ENCODE measurements around the gene SASH3.

Gene SASH3

DNA sequence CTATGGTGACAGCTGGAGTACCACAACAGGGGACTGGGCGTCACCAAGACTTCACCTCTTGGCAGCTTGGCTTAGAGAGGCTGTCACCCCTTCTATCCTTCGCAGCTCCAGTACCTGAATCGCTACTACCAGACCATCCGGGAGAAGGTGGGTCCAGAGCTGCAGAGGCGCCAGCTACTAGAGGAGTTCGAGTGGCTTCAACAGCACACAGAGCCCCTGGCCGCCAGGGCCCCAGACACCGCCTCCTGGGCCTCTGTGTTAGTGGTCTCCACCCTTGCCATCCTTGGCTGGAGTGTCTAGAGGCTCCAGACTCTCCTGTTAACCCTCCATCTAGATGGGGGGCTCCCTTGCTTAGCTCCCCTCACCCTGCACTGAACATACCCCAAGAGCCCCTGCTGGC is 11.6 kb upstream of the SASH3 start:
- TF ChIP-seq RAD21 (IDR thresholded peaks at IDR 0.05; ENCODE audit: low read depth) (no peak), TAF1 (IDR thresholded peaks at IDR 0.05; ENCODE audit: low read depth) (no peak), EP300 (IDR thresholded peaks at IDR 0.05; ENCODE audit: borderline replicate concordance) (no peak), ZBTB7A (IDR thresholded peaks at IDR 0.05; ENCODE audit: low read depth) (no peak), NFIC (IDR thresholded peaks at IDR 0.05) (no peak), CREB1 (IDR thresholded peaks at IDR 0.05; ENCODE audit: low read depth) (no peak), TCF12 (IDR thresholded peaks at IDR 0.05; ENCODE audit: low read depth) (no peak), FOXM1 (IDR thresholded peaks at IDR 0.05; ENCODE audit: borderline replicate concordance, low read depth) (no peak), TEAD4 (IDR thresholded peaks at IDR 0.05) (no peak), CEBPB (IDR thresholded peaks at IDR 0.05) (no peak), EGR1 (IDR thresholded peaks at IDR 0.05) (no peak), YY1 (IDR thresholded peaks at IDR 0.05; ENCODE audit: low read depth) (no peak)
- TF ChIP-seq, protein P1, sequence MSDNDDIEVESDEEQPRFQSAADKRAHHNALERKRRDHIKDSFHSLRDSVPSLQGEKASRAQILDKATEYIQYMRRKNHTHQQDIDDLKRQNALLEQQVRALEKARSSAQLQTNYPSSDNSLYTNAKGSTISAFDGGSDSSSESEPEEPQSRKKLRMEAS (IDR thresholded peaks at IDR 0.05) = no peak
- TF ChIP-seq, protein P2, sequence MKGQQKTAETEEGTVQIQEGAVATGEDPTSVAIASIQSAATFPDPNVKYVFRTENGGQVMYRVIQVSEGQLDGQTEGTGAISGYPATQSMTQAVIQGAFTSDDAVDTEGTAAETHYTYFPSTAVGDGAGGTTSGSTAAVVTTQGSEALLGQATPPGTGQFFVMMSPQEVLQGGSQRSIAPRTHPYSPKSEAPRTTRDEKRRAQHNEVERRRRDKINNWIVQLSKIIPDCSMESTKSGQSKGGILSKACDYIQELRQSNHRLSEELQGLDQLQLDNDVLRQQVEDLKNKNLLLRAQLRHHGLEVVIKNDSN (IDR thresholded peaks at IDR 0.05) = no peak
- TF ChIP-seq, protein P3, sequence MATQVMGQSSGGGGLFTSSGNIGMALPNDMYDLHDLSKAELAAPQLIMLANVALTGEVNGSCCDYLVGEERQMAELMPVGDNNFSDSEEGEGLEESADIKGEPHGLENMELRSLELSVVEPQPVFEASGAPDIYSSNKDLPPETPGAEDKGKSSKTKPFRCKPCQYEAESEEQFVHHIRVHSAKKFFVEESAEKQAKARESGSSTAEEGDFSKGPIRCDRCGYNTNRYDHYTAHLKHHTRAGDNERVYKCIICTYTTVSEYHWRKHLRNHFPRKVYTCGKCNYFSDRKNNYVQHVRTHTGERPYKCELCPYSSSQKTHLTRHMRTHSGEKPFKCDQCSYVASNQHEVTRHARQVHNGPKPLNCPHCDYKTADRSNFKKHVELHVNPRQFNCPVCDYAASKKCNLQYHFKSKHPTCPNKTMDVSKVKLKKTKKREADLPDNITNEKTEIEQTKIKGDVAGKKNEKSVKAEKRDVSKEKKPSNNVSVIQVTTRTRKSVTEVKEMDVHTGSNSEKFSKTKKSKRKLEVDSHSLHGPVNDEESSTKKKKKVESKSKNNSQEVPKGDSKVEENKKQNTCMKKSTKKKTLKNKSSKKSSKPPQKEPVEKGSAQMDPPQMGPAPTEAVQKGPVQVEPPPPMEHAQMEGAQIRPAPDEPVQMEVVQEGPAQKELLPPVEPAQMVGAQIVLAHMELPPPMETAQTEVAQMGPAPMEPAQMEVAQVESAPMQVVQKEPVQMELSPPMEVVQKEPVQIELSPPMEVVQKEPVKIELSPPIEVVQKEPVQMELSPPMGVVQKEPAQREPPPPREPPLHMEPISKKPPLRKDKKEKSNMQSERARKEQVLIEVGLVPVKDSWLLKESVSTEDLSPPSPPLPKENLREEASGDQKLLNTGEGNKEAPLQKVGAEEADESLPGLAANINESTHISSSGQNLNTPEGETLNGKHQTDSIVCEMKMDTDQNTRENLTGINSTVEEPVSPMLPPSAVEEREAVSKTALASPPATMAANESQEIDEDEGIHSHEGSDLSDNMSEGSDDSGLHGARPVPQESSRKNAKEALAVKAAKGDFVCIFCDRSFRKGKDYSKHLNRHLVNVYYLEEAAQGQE (IDR thresholded peaks at IDR 0.05; ENCODE audit: low read depth) = no peak

DNA sequence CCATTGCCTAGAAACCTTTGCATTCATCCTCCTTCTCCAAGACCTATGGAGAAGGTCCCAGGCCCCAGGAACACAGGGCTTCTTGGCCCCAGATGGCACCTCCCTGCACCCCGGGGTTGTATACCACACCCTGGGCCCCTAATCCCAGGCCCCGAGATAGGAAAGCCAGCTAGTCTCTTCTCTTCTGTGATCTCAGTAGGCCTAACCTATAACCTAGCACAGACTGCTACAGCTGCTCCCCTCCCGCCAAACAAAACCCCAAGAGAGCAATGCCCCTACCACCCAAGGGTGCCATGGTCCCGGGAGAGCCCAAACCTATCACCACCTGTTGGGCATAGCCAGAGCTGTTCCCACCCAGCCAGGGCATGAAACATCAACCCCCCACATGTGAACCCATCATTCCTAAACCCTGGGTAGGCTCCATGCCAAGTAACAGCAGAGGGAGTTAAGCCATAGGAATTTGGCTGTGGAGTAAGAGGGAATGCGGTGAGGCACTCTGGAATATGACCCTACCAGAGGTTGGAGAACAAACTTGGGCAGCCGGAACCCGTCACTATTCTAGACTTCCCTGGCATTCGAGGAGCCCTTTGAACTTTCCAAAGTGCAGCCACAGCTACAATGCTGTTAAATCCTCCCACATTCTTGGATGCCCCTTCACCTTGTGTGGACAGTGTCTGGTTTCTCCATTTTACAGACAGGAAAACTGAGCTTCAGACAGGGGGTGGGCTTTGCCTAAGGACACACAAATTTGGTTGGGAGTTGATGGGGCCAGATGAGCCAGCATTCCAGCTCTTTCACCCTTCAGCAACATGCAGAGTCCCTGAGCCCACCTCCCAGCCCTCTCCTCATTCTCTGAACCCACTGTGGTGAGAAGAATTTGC is 10.9 kb upstream of the SASH3 start:
- TF ChIP-seq, protein P1 (IDR thresholded peaks at IDR 0.05) = no peak
- no peak for TF ChIP-seq YY1 (IDR thresholded peaks at IDR 0.05; ENCODE audit: low read depth)
- no peak for TF ChIP-seq ZBTB7A (IDR thresholded peaks at IDR 0.05; ENCODE audit: low read depth)
- TF ChIP-seq CREB1 (IDR thresholded peaks at IDR 0.05; ENCODE audit: low read depth) = no peak
- TF ChIP-seq RAD21 (IDR thresholded peaks at IDR 0.05; ENCODE audit: low read depth) = no peak
- TF ChIP-seq TCF12 (IDR thresholded peaks at IDR 0.05; ENCODE audit: low read depth) = no peak
- TF ChIP-seq TEAD4 (IDR thresholded peaks at IDR 0.05) = no peak
- no peak for TF ChIP-seq TAF1 (IDR thresholded peaks at IDR 0.05; ENCODE audit: low read depth)
- TF ChIP-seq EGR1 (IDR thresholded peaks at IDR 0.05) = no peak
- TF ChIP-seq, protein P3 (IDR thresholded peaks at IDR 0.05; ENCODE audit: low read depth) = no peak
- TF ChIP-seq, protein P2 (IDR thresholded peaks at IDR 0.05) = no peak
- TF ChIP-seq EP300 (IDR thresholded peaks at IDR 0.05; ENCODE audit: borderline replicate concordance) = no peak
- no peak for TF ChIP-seq FOXM1 (IDR thresholded peaks at IDR 0.05; ENCODE audit: borderline replicate concordance, low read depth)
- no peak for TF ChIP-seq CEBPB (IDR thresholded peaks at IDR 0.05)
- no peak for TF ChIP-seq NFIC (IDR thresholded peaks at IDR 0.05)

DNA sequence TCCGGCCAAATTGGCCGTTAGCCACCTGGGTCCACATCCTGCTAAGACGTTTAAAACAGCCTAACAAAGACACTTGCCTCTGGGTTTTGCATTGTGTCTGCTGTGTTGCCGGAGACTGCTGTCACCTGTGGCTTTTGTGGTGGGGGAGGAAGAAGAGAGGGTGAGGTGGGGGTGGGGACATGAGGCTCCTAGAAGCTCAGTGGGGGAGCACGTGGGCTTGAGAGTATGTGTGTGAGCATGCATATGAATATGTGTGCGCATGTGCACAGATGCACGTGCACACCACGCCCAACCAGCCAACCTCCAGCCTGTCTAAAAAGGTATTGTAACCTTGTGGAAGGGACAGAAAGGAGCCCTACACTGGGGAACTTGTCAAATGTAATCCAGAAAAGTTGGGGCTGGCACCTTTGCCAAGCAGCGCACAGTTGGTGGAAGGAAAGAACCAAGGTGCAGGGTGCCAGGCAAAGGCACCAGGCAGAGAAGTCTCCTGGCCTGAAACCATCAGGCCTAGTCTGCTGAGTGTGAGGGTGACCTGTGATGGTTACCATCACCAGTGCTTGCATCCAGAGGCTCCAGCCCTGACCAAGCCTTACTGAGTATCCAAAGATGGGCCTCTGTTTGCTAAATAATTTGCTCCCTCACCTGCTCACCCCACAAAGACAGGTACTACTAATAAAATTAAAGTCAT is 10.1 kb upstream of the SASH3 start:
- TF ChIP-seq YY1 (IDR thresholded peaks at IDR 0.05; ENCODE audit: low read depth) (no peak), CREB1 (IDR thresholded peaks at IDR 0.05; ENCODE audit: low read depth) (no peak), RAD21 (IDR thresholded peaks at IDR 0.05; ENCODE audit: low read depth) (no peak), ZBTB7A (IDR thresholded peaks at IDR 0.05; ENCODE audit: low read depth) (no peak)
- TF ChIP-seq, protein P1 (IDR thresholded peaks at IDR 0.05) = no peak

DNA sequence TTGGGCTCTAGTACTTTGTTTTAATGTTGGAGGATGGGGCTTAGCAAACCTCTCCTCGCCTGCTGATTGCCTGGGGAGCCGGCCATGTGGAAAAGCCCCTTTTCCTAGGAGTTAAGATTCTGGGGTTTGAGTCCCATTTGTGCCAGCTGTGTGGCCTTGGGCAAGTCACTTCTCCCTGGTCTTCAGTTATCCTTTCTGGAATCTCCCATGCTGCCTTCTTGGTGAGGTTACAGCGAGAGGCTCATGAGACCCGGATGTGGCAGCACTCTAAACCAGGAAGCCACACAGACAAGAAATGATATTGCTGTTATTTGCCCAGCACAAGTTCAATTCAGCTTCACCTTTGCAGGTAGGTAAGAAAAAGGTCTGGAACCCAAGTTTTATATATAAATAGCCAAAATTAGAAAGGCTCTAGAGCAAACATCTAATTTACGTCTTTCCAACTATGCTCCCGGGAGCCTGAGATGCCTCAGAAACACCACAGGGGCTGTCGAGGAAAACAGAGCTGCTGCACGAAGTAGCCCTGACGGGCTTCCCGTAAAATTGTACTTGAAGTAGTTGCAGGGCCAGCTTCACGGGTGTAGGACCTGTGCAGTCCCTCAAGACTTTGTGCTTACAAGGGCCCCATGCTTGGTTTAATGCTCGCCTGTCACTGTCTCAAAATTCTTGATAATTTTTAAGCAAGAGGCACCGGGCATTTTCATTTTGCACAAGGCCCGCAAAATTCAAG is 8.3 kb upstream of the SASH3 start:
- no peak for TF ChIP-seq CEBPB (IDR thresholded peaks at IDR 0.05)
- no peak for TF ChIP-seq TAF1 (IDR thresholded peaks at IDR 0.05; ENCODE audit: low read depth)
- TF ChIP-seq, protein P3 (IDR thresholded peaks at IDR 0.05; ENCODE audit: low read depth) = no peak
- no peak for TF ChIP-seq TCF12 (IDR thresholded peaks at IDR 0.05; ENCODE audit: low read depth)
- no peak for TF ChIP-seq EP300 (IDR thresholded peaks at IDR 0.05; ENCODE audit: borderline replicate concordance)
- no peak for TF ChIP-seq NFIC (IDR thresholded peaks at IDR 0.05)
